ENCODE results near the gene HELB. TPM values are rescaled to one million over a fixed set of nuclear protein-coding genes. Genes with fewer than 3 reads are reported as not detected.

HELB gene
- 17.1 and 18.2 TPM in 2 replicates for total RNA-seq

DNA sequence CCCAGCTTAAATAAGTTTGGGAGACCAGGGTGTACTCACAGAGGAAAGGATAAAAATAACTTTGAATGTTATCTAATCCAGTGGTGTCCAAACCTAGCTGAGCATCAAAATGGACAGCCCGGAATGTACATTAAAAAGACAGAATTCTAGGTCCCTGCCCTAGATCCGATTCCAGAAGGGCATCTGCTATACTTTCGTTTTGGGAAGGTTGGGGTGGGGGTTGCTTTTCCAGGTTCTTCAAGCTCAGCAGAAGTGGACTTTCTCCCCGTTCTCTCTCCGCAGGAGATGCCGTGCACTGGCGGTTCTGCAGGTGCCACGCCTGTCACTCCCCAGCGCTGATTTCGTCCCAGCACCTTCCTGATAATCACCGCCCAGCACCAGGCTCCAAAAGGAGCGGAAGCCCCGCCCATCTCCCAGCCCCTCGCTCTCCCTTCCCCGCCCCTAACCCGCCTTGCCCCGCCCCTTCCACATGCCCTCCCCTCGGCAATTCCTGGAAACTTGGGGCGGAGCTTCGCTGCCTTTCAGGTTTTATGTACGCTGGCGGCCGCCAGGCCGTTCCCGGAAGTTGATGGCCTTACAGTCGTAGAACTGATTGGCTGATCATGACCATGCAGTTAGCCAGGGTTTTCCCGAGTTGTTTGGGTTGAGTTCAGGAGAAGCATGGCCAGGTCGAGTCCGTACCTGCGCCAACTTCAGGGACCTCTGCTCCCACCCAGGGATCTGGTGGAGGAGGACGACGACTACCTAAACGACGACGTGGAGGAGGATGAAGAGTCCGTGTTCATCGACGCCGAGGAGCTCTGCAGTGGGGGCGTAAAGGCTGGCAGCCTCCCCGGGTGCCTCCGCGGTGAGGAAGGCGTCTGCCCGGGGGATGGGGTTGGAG lies at the start of gene HELB:
HELB (plus strand) TSS at position 550 of the 883 bp plus-strand sequence; CDS start at position 661, 111 bp downstream.
- Mint-ChIP-seq H3K36me3 (ENCODE audit: low read depth) (peaks cover 28% of the 10 kb centered on the region), H3K27me3 (ENCODE audit: low read depth) (peaks cover 2% of the 10 kb centered on the region), H3K27ac (peak within 1 kb of the TSS; percentile 99), H3K4me3 (ENCODE audit: low read depth) (peak within 1 kb of the TSS; percentile 98), H3K4me1 (ENCODE audit: low read depth) (peaks cover 48% of the 10 kb centered on the region), H3K9me3 (no peaks in the 10 kb centered on the region)
- intact Hi-C loops (cut with micrococcal nuclease) = loop anchor here (1.0 to 10.0 kb wide), 8 partner anchors 12 to 1690 kb away; partner anchors contain the start of genes CAND1, GNS, LLPH and RASSF3
- DNase-seq (ENCODE audit: low spot score) = peak; percentile 91

DNA sequence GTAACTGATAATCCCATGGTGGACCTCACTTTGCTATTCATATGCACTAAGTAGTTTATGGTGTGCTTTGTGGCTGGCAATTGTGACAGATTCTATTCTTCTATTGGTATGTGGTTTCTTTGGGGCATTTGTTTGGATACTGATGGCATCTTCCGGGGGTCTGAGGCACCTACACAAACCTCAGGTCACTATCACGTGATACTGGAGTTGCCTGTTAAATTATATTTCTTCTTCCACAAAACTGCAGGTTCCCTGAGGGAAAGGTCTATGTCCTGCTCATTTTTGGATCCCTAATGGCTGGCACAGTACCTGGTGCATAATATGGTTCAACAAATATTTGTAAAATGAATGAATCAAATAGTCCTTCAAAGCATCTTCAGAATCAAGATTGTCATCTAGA lies 49.5 kb upstream of the HELB start:
- Mint-ChIP-seq H3K27ac (no peak overlapping the region), H3K4me1 (ENCODE audit: low read depth) (no peaks in the 10 kb centered on the region), H3K27me3 (ENCODE audit: low read depth) (peaks cover 21% of the 10 kb centered on the region), H3K9me3 (no peaks in the 10 kb centered on the region), H3K36me3 (ENCODE audit: low read depth) (no peaks in the 10 kb centered on the region), H3K4me3 (ENCODE audit: low read depth) (no peak overlapping the region)
- intact Hi-C loops (cut with micrococcal nuclease) = no loop called here
- no peak for DNase-seq (ENCODE audit: low spot score)

DNA sequence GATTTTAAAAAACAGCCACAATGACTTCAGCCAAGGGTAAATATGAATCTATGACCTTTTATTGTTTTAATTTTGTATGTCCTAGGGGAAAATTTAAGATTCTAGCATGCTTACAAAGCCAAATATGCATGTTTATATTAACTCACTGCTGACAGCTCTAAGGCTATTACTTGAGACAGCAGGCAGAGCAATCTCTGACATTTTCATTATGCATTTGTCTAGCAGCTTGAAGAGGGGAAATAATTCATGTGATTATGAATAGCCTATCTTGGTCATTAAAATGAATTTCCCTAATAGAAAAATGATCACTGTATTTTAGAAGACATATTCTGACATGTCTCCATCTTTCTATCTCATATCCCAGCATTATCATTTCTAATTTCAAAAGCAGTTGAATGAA lies 46.6 kb upstream of the HELB start:
- no peak overlapping the region for H3K4me3 Mint-ChIP-seq (ENCODE audit: low read depth)
- H3K27ac Mint-ChIP-seq = no peak overlapping the region
- no peaks in the 10 kb centered on the region for H3K36me3 Mint-ChIP-seq (ENCODE audit: low read depth)
- no peak for DNase-seq (ENCODE audit: low spot score)
- H3K27me3 Mint-ChIP-seq (ENCODE audit: low read depth) = peaks cover 24% of the 10 kb centered on the region
- no peaks in the 10 kb centered on the region for H3K4me1 Mint-ChIP-seq (ENCODE audit: low read depth)
- H3K9me3 Mint-ChIP-seq = no peaks in the 10 kb centered on the region
- intact Hi-C loops (cut with micrococcal nuclease) = no loop called here

DNA sequence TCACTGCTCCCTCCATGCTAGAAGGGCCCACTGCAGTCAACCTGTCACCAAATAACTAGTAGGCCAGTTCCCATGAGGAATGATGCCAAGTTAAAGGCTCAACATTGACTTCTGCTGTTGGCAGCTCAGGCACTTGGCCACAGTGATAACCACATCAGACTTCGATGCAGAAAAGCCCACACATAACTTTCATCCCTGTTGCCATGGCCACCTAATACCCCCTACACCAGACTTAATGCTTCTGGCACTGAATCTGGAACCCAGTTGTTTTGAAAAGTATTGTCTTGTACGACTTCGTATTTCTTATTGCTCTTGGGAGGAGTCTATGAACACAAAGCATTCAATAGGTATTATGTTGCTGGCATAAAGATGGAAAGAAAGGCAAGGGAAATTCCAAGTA lies 44.3 kb upstream of the HELB start:
- DNase-seq (ENCODE audit: low spot score) = no peak
- H3K36me3 Mint-ChIP-seq (ENCODE audit: low read depth) = no peaks in the 10 kb centered on the region
- H3K9me3 Mint-ChIP-seq = no peaks in the 10 kb centered on the region
- peaks cover 17% of the 10 kb centered on the region for H3K27me3 Mint-ChIP-seq (ENCODE audit: low read depth)
- no peak overlapping the region for H3K27ac Mint-ChIP-seq
- intact Hi-C loops (cut with micrococcal nuclease) = no loop called here
- H3K4me1 Mint-ChIP-seq (ENCODE audit: low read depth) = no peaks in the 10 kb centered on the region
- no peak overlapping the region for H3K4me3 Mint-ChIP-seq (ENCODE audit: low read depth)

DNA sequence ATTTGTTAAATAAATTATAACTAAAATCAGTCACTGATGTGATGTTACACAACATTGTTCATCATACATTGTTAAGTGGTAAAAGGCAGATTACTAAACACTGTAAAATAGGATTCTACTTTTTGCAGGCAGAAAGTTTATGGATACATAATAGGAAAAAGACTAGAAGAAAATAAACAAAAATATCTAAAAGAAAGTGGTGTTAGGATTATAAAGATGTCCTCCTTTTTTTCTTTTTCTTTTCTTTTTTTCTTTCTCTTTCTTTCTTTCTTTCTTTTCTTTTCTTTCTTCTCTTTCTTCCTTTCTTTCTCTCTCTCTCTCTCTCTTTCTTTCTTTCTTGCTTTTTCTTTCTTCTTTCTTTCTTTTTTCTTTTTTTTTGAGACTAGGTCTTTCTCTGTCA lies 39.6 kb upstream of the HELB start:
- DNase-seq (ENCODE audit: low spot score) = no peak
- no peak overlapping the region for H3K27ac Mint-ChIP-seq
- no peaks in the 10 kb centered on the region for H3K36me3 Mint-ChIP-seq (ENCODE audit: low read depth)
- no peaks in the 10 kb centered on the region for H3K9me3 Mint-ChIP-seq
- intact Hi-C loops (cut with micrococcal nuclease) = no loop called here
- peaks cover 16% of the 10 kb centered on the region for H3K27me3 Mint-ChIP-seq (ENCODE audit: low read depth)
- H3K4me3 Mint-ChIP-seq (ENCODE audit: low read depth) = no peak overlapping the region
- peaks cover 2% of the 10 kb centered on the region for H3K4me1 Mint-ChIP-seq (ENCODE audit: low read depth)

DNA sequence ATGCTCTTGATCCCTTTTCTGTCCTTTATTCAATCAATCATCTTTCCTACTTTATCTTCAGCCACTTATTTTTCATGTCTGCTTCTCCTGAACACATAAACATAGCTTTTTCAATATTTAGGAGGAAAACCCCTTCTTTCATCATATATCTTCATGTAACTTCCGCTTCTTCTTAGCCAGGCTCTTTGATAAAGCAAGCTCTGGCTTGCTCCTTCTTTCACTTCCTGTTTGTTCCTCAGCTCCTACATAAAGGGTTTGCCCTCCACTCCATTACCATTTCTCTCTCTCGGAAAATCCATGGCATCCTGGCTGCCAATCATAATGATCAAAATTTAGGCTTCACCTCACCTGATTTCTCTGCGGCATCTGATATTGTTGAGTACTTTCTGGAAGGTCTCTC lies 33.7 kb upstream of the HELB start:
- no peak for DNase-seq (ENCODE audit: low spot score)
- no peaks in the 10 kb centered on the region for H3K9me3 Mint-ChIP-seq
- no peaks in the 10 kb centered on the region for H3K36me3 Mint-ChIP-seq (ENCODE audit: low read depth)
- intact Hi-C loops (cut with micrococcal nuclease) = loop anchor here (2.0 to 5.0 kb wide), 2 partner anchors 34 to 140 kb away; partner anchors contain the start of gene HELB
- no peak overlapping the region for H3K27ac Mint-ChIP-seq
- peaks cover 8% of the 10 kb centered on the region for H3K27me3 Mint-ChIP-seq (ENCODE audit: low read depth)
- H3K4me3 Mint-ChIP-seq (ENCODE audit: low read depth) = no peak overlapping the region
- peaks cover 2% of the 10 kb centered on the region for H3K4me1 Mint-ChIP-seq (ENCODE audit: low read depth)

DNA sequence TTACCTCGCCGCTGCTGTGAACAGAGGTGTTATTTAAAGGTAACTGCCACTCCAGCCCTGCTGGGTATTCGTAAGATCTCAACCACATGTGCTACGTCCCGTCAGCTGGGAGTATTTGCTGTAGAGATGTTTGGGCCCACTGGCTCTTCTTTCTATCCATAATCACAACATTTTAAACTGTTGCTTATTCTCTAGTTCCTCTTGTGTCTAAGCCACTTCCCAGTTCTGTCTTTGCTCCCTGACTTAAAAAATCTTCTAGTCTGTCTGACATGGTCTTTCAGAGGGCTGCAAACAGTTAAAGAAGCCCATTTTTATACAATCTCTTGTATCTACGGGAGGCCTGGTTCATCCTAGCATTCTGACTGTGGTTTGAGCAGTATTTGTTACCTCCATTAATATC lies 33.2 kb upstream of the HELB start:
- Mint-ChIP-seq H3K4me3 (ENCODE audit: low read depth) (no peak overlapping the region), H3K27me3 (ENCODE audit: low read depth) (peaks cover 5% of the 10 kb centered on the region), H3K9me3 (no peaks in the 10 kb centered on the region), H3K4me1 (ENCODE audit: low read depth) (peaks cover 3% of the 10 kb centered on the region), H3K36me3 (ENCODE audit: low read depth) (no peaks in the 10 kb centered on the region), H3K27ac (no peak overlapping the region)
- intact Hi-C loops (cut with micrococcal nuclease) = loop anchor here (2.0 to 5.0 kb wide), 2 partner anchors 33 to 140 kb away; partner anchors contain the start of gene HELB
- DNase-seq (ENCODE audit: low spot score) = no peak

DNA sequence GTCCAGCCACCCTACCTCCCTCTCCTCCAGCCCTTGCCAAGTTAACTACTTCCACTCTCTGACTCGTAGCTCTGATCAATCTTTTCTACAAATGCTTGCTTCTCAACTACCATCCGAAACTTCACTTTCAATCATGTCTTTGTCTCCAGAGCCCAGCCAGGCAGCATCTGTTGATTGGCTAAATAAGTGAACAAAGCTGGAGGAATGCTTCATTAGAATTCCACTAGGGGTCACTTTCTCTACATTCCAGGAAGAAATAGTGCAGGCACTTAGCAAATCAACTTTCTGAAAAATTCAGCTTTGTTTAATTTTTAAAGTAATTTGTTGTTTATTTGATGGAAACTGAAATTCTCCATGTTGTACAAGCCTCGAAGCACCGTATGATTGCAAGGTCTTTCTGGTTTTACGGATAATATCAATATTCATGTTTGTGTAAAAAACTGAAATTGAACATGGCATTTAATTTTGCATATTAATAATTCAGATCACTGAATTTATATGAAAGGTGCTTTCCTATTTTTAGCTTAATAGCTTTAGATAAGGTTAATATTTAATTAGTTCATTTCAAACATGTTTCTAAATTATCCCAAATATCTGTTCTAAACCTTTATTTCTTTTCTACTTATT lies 32.4 kb upstream of the HELB start:
- Mint-ChIP-seq H3K4me1 (ENCODE audit: low read depth) (peaks cover 6% of the 10 kb centered on the region), H3K27ac (no peak overlapping the region), H3K36me3 (ENCODE audit: low read depth) (no peaks in the 10 kb centered on the region), H3K9me3 (no peaks in the 10 kb centered on the region), H3K4me3 (ENCODE audit: low read depth) (no peak overlapping the region), H3K27me3 (ENCODE audit: low read depth) (peaks cover 2% of the 10 kb centered on the region)
- intact Hi-C loops (cut with micrococcal nuclease) = loop anchor here (2.0 to 5.0 kb wide), 3 partner anchors 32 to 422 kb away; partner anchors contain the start of gene HELB
- no peak for DNase-seq (ENCODE audit: low spot score)

DNA sequence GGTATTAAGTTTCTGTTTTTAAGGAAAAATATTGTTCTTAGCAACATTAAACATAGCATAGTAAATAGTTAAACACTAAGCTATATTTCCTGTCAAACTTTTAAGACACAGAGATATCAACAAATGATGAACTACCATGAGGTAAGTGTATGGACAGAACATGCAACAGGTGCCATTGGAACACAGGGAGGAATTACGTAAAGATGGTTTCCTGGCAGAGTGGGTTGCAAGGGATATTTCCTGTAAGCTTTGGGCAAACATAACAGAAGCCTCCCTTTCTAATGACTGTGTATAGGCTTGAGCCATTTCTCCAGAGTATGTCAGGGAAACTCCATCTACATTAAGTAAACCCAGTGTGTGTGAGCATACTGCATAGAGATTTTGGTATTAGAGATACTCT lies 31.7 kb upstream of the HELB start:
- intact Hi-C loops (cut with micrococcal nuclease) = loop anchor here (5.0 kb wide), 1 partner anchor 422 kb away; no protein-coding TSS in a partner anchor
- Mint-ChIP-seq H3K9me3 (no peaks in the 10 kb centered on the region), H3K27ac (no peak overlapping the region), H3K36me3 (ENCODE audit: low read depth) (no peaks in the 10 kb centered on the region), H3K27me3 (ENCODE audit: low read depth) (peaks cover 2% of the 10 kb centered on the region), H3K4me1 (ENCODE audit: low read depth) (peaks cover 7% of the 10 kb centered on the region), H3K4me3 (ENCODE audit: low read depth) (no peak overlapping the region)
- no peak for DNase-seq (ENCODE audit: low spot score)

DNA sequence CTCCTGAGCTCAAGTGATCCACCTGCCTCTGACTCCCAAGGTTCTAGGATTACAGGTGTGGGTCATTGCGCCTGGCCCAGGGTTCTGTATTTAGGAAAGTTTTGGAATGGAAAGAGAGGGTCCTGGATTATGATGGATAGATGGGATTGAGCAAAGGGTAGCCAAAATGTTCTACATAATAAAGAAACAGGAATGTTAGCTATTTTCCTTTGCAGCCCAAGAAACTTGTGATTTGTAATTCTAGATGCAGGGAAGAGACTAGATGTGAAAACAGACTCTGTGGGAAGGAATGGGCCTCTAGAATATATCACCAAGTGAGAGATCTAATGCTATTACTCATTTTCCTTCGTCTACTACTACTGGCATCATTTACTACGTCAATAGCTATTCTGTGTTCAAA lies 29.6 kb upstream of the HELB start:
- intact Hi-C loops (cut with micrococcal nuclease) = loop anchor here (5.0 kb wide), 1 partner anchor 420 kb away; no protein-coding TSS in a partner anchor
- Mint-ChIP-seq H3K27ac (no peak overlapping the region), H3K4me3 (ENCODE audit: low read depth) (no peak overlapping the region), H3K27me3 (ENCODE audit: low read depth) (no peaks in the 10 kb centered on the region), H3K4me1 (ENCODE audit: low read depth) (peaks cover 14% of the 10 kb centered on the region), H3K36me3 (ENCODE audit: low read depth) (no peaks in the 10 kb centered on the region), H3K9me3 (no peaks in the 10 kb centered on the region)
- DNase-seq (ENCODE audit: low spot score) = no peak

DNA sequence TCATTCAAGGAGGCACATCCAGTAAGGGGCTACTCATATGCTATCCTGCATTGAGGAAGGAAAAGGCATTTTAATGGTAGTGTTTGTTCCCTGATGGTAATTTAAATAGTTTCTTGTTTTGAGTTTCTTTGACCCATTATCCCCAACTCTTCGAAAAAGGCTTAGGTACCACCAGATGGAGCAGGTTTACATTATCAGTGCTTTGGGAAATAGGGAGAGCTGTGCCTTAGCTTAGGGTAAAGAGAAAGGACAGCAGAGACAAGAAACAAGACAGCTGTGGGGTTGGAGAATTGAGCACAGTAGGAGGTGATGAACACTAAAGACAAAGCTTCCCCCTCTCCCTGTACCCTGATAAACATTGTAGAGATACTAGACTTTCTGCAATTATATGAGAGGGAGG lies 29.1 kb upstream of the HELB start:
- no peaks in the 10 kb centered on the region for H3K27me3 Mint-ChIP-seq (ENCODE audit: low read depth)
- no peak for DNase-seq (ENCODE audit: low spot score)
- no peaks in the 10 kb centered on the region for H3K9me3 Mint-ChIP-seq
- H3K4me1 Mint-ChIP-seq (ENCODE audit: low read depth) = peaks cover 14% of the 10 kb centered on the region
- H3K4me3 Mint-ChIP-seq (ENCODE audit: low read depth) = no peak overlapping the region
- H3K27ac Mint-ChIP-seq = no peak overlapping the region
- no peaks in the 10 kb centered on the region for H3K36me3 Mint-ChIP-seq (ENCODE audit: low read depth)
- intact Hi-C loops (cut with micrococcal nuclease) = loop anchor here (5.0 kb wide), 1 partner anchor 419 kb away; no protein-coding TSS in a partner anchor

DNA sequence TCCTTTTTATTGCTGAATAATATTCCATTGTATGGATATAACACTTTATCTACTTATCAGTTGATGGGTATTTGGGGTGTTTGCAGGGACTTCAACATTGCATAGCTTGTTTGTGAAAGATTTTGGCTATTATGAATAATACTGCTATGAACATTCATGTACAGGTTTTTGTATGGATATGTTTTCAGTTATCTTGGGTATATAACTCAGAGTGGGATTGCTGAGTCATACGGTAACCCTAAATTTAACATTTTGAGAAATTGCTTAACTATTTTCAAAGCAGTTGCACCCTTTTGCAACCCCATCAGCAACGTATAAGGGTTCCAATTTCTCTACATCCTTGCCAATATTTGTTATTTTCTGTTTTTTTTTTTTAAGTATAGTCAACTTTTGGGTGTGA lies 27.3 kb upstream of the HELB start:
- intact Hi-C loops (cut with micrococcal nuclease) = loop anchor here (2.0 kb wide), 1 partner anchor 14 kb away; no protein-coding TSS in a partner anchor
- Mint-ChIP-seq H3K4me3 (ENCODE audit: low read depth) (no peak overlapping the region), H3K36me3 (ENCODE audit: low read depth) (no peaks in the 10 kb centered on the region), H3K27ac (no peak overlapping the region), H3K4me1 (ENCODE audit: low read depth) (peaks cover 26% of the 10 kb centered on the region), H3K27me3 (ENCODE audit: low read depth) (no peaks in the 10 kb centered on the region), H3K9me3 (no peaks in the 10 kb centered on the region)
- DNase-seq (ENCODE audit: low spot score) = no peak

Measured in activated T-helper 2 cell treated with anti-CD3 and anti-CD28 coated beads, Interferon-gamma antibody, Interleukin-2, Interleukin-4, amounts not matched to agents 10 μg/mL and 5 μg/mL and 100 μg/mL, durations not matched to agents 14 hours and 24 hours and 36 hours (primary cell).